Transverse colon (tissue), 4 donors: ENCODE measurements around the gene MCAM. TPM values are rescaled to one million over a fixed set of nuclear protein-coding genes. Genes with fewer than 3 reads are reported as not detected.

Source experiments
- DNase-seq: peaks from one replicate; pipeline ENCODE4 v3.0.0-alpha.2; 2019
- H3K27ac ChIP-seq, 4 donors: fragments of 200-600 bp; sonication (generic); 2 replicates each; pipeline ENCODE4 v1.5.1; 2016 to 2018; ENCODE audit warnings: inconsistent platforms in 4 of 4
- H3K27me3 ChIP-seq: fragments of 200-600 bp; sonication (generic); 2 replicates; pipeline ENCODE4 v1.5.1; 2017; ENCODE audit warnings: inconsistent platforms
- H3K36me3 ChIP-seq, 4 donors: fragments of 200-600 bp; sonication (generic); 2 replicates each; pipeline ENCODE4 v1.5.1; 2017 to 2019; ENCODE audit warnings: inconsistent platforms in 4 of 4
- H3K4me1 ChIP-seq, 4 donors: fragments of 200-600 bp; sonication (generic); 2 replicates each; pipeline ENCODE4 v1.5.1; 2017 to 2020; ENCODE audit warnings: inconsistent platforms in 4 of 4
- H3K4me3 ChIP-seq, 4 donors: fragments of 200-600 bp; sonication (generic); 1 replicate in 1 of 4; 2 replicates in 3 of 4; pipeline versions ENCODE4 v1.5.1 to v1.6.1; 2017 to 2019; ENCODE audit warnings: inconsistent platforms in 4 of 4
- H3K9me3 ChIP-seq, 2 donors: fragments of 200-600 bp; sonication (generic); 2 replicates each; pipeline ENCODE4 v1.5.1; 2017 to 2019; ENCODE audit warnings: inconsistent platforms in 2 of 2
- EP300 ChIP-seq: sonication (generic); formaldehyde crosslinking; IDR thresholded peaks from one replicate; pipeline ENCODE4 v1.6.1; 2017; ENCODE audit warnings: antibody characterized with exemption, low read depth
- POLR2A ChIP-seq: fragments of 450-650 bp; IDR thresholded peaks from one replicate; pipeline ENCODE4 v1.6.1; 2016; ENCODE audit warnings: antibody characterized with exemption, mild to moderate bottlenecking, moderate library complexity
- POLR2AphosphoS5 ChIP-seq, 3 donors: sonication (generic); formaldehyde crosslinking; IDR thresholded peaks; one replicate each; pipeline ENCODE4 v1.6.1; 2016; ENCODE audit warnings: antibody characterized with exemption in 3 of 3
- WGBS, 2 donors: methylation state at CpG; one replicate each; pipeline ENCODE4 v1.1.5; 2018; ENCODE audit warnings: low coverage in 1 of 2; 5-methylcytosine and 5-hydroxymethylcytosine counted together
- in situ Hi-C, 4 donors: fragments of 200-750 bp; cut with MboI; loops; one replicate each; pipeline versions ENCODE4 v1.15.0 to v1.15.1; 2017; ENCODE audit warnings: low sequenced_read_pairs in 3 of 4, low pct_ligation_motif_present in 1 of 4, low pct_unique_long_range_greater_than_20kb in 1 of 4
- intact Hi-C: fragments of 100-400 bp; cut with DNase I; formaldehyde crosslinking; loops from one replicate; pipeline ENCODE4 v1.15.1; 2023; ENCODE audit warnings: low total_unique reads
- total RNA-seq, 4 donors: library from RNA; depleted of rRNA; stranded (reverse); fragments of >200 nt; gene quantifications; one replicate each; pipeline ENCODE4 v1.1.0, GENCODE V29; 2016
- TF ChIP-seq, protein P1 (sequence below), 5 experiments: fragments of 200-600 bp in 3 of 5; fragments of 450-650 bp in 2 of 5; sonication (generic) in 3 of 5; IDR thresholded peaks; 1 replicate in 2 of 5; 2 replicates in 3 of 5; pipeline ENCODE4 v1.5.1; 2016 to 2017; ENCODE audit warnings: antibody characterized with exemption in 5 of 5, inconsistent platforms in 3 of 5, mild to moderate bottlenecking in 2 of 5, moderate library complexity in 1 of 5

MCAM gene
- total RNA-seq, 4 donors from 2014 or later, result 87.4 to 466 (median 150) TPM

DNA sequence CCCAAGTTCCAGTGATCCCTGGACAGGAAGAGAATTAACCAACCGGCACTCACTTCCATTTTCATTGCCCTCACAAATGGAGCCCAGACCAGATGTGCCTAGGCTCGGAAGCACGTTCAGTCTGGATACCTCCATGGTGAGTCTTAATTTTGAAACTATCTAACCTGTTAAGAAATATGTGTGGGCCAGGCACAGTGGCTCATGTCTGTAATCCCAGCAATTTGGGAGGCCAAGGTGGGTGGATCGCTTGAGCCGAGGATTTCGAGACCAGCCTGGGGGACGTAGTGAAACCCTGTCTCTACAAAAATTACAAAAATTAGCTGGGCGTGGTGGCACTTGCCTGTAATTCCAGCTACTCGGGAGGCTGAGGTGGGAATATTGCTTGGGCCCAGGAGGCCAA, 31.5 kb downstream of the MCAM start:
- in situ Hi-C loops, result no loop called here
- H3K4me3 ChIP-seq, result no peak overlapping the region
- no peaks in the 10 kb centered on the region for H3K27me3 ChIP-seq
- H3K27ac ChIP-seq, result no peak overlapping the region
- WGBS, 2 donors, result 97% methylated on average over 9 of the region's 9 CpGs; no CpG with 5 or more reads in 1 of the 2 donors
- peaks cover 0 to 32% (median 14%) of the 10 kb centered on the region in 4 donors for H3K36me3 ChIP-seq
- no peak for DNase-seq
- peaks cover 0 to 8% (median 2%) of the 10 kb centered on the region in 4 donors for H3K4me1 ChIP-seq
- intact Hi-C loops, result loop anchor here (10.0 kb wide), 1 partner anchor 71 kb away; no protein-coding TSS in a partner anchor
- TF ChIP-seq EP300 (no peak), POLR2A (no peak)
- TF ChIP-seq, protein P1, sequence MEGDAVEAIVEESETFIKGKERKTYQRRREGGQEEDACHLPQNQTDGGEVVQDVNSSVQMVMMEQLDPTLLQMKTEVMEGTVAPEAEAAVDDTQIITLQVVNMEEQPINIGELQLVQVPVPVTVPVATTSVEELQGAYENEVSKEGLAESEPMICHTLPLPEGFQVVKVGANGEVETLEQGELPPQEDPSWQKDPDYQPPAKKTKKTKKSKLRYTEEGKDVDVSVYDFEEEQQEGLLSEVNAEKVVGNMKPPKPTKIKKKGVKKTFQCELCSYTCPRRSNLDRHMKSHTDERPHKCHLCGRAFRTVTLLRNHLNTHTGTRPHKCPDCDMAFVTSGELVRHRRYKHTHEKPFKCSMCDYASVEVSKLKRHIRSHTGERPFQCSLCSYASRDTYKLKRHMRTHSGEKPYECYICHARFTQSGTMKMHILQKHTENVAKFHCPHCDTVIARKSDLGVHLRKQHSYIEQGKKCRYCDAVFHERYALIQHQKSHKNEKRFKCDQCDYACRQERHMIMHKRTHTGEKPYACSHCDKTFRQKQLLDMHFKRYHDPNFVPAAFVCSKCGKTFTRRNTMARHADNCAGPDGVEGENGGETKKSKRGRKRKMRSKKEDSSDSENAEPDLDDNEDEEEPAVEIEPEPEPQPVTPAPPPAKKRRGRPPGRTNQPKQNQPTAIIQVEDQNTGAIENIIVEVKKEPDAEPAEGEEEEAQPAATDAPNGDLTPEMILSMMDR (IDR thresholded peaks at IDR 0.05), result no peak
- H3K9me3 ChIP-seq, result no peaks in the 10 kb centered on the region

DNA sequence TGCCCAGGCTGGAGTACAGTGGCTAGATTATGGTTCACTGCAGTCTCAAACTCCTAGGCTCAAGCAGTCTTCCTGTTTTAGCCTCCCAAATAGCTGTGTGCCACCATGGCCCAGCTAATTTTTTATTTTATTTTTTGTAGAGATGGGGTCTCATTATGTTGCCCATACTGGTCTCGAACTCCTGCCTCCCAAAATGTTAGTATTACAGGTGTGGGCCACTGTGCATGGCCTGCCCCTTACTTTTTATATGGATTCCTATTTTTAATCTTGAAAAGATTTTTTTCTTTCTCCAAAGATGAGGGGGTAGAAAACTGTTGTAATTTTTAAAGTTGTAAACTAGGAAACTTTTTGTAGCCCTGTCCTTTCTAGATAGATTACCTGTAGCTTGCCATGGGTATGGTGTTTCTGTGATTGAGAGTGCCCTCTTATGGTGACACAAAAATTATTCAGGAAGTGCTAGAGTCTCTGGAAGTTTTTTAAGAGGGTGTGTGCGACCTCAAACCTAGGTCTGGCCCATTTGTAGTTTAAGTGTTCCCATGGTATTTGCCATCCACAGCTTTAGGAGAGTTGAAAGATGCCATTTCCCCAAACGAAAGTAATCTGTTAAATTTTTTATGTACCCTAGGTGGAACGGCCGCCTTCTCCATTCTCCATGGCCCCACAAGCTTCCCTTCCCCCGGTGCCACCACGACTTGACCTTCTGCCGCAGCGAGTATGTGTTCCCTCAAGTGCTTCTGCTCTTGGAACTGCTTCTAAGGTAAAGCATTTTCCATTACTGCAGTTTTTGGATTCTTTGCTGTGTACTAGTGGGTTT, 32.4 kb downstream of the MCAM start:
- no peak for DNase-seq
- peaks cover 0 to 8% (median 2%) of the 10 kb centered on the region in 4 donors for H3K4me1 ChIP-seq
- H3K27me3 ChIP-seq, result no peaks in the 10 kb centered on the region
- in situ Hi-C loops (no loop called here), intact Hi-C loops (loop anchor here (10.0 kb wide), 1 partner anchor 70 kb away; no protein-coding TSS in a partner anchor)
- no peak overlapping the region for H3K4me3 ChIP-seq
- peaks cover 0 to 29% (median 12%) of the 10 kb centered on the region in 4 donors for H3K36me3 ChIP-seq
- no peaks in the 10 kb centered on the region for H3K9me3 ChIP-seq
- no peak for TF ChIP-seq POLR2A
- TF ChIP-seq, protein P1 (IDR thresholded peaks at IDR 0.05), result peak; percentile 25 to 40 (median 37)
- WGBS, 2 donors, result 65 to 68% methylated on average over 9 of the region's 9 CpGs
- H3K27ac ChIP-seq, result no peak overlapping the region

DNA sequence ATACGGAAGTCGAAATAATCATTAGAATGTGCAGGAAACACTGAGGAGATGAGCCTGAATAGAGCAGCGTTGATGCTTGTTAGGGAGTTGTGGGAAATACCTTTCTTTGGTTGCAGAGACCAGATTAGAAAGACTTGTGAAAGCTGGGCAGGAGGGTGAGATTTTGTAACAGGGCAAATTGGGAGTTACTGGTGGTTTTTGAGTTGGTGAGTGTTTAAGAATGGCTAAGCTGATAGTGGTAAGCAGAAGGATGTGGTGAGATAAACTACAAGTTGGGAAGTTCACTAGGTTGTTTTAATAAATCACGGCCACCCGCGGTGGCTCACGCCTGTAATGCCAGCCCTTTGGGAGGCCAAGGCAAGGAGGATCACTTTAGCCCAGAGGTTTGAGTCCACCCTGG, 34.4 kb downstream of the MCAM start:
- no peak for DNase-seq
- intact Hi-C loops (loop anchor here (10.0 kb wide), 1 partner anchor 68 kb away; no protein-coding TSS in a partner anchor), in situ Hi-C loops (no loop called here)
- H3K4me1 ChIP-seq, result peaks cover 0 to 8% (median 2%) of the 10 kb centered on the region in 4 donors
- 81 to 82% methylated on average over 6 to 7 of the region's 7 CpGs for WGBS, 2 donors
- peaks cover 0 to 38% (median 10%) of the 10 kb centered on the region in 4 donors for H3K36me3 ChIP-seq
- TF ChIP-seq POLR2AphosphoS5 (IDR thresholded peaks at IDR 0.05) (no peak), EP300 (no peak), POLR2A (no peak)
- TF ChIP-seq, protein P1 (IDR thresholded peaks at IDR 0.05), result no peak
- H3K9me3 ChIP-seq, result no peaks in the 10 kb centered on the region
- H3K27me3 ChIP-seq, result no peaks in the 10 kb centered on the region
- no peak overlapping the region for H3K27ac ChIP-seq
- no peak overlapping the region for H3K4me3 ChIP-seq

DNA sequence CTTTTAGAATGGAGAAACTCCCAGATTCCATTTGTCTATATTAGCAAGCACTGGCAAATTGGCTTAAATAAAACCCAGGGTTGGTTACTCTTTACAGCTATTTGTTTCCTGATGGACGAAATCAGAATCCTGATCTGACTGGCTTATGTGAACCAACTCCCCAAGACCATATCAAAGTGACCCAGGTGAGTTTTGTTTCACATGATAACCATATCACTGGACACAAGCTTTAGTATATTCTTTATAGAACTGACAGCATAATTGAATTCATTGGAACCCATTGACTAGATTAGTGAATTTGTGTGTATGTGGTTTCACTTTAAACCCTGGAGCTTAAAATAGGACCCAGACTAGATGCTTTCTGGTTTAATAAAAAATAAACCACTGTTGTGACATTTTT, 39.3 kb downstream of the MCAM start:
- H3K4me1 ChIP-seq, result no peaks in the 10 kb centered on the region
- H3K4me3 ChIP-seq, result no peak overlapping the region
- intact Hi-C loops, result no loop called here
- TF ChIP-seq POLR2A (no peak), POLR2AphosphoS5 (IDR thresholded peaks at IDR 0.05) (no peak), EP300 (no peak)
- TF ChIP-seq, protein P1 (IDR thresholded peaks at IDR 0.05), result no peak
- 80 to 86% methylated on average over 1 of the region's 1 CpG for WGBS, 2 donors
- no peaks in the 10 kb centered on the region for H3K27me3 ChIP-seq
- H3K27ac ChIP-seq, result no peak overlapping the region
- peaks cover 0 to 45% (median 22%) of the 10 kb centered on the region in 4 donors for H3K36me3 ChIP-seq
- DNase-seq, result no peak
- no peaks in the 10 kb centered on the region for H3K9me3 ChIP-seq
- in situ Hi-C loops, result no loop called here
